Upper lobe of left lung (tissue), 6 donors: ENCODE data around the gene ABCC4. TPM values are rescaled to one million over a fixed set of nuclear protein-coding genes. Genes with fewer than 3 reads are reported as not detected.

Source experiments
- ATAC-seq, 2 donors: fragments of 200-7000 bp; cut with Tn5 transposase; one replicate each; pipeline ENCODE4 v1.9.1; 2022; ENCODE audit warnings: mild to moderate bottlenecking in 2 of 2, moderate library complexity in 2 of 2; ENCODE audit not compliant: low FRiP score in 2 of 2
- DNase-seq, 2 donors: peaks; one replicate each; pipeline ENCODE4 v3.0.0-alpha.2; 2019 to 2020
- H3K27ac ChIP-seq, 4 donors: fragments of 200-600 bp; sonication (generic); one replicate each; pipeline ENCODE4 v1.5.1; 2016 to 2019
- H3K27me3 ChIP-seq, 4 donors: fragments of 200-600 bp; sonication (generic); one replicate each; pipeline ENCODE4 v1.5.1; 2017 to 2019
- H3K36me3 ChIP-seq, 4 donors: fragments of 200-600 bp; sonication (generic); one replicate each; pipeline ENCODE4 v1.5.1; 2016 to 2019
- H3K4me1 ChIP-seq, 4 donors: fragments of 200-600 bp; sonication (generic); one replicate each; pipeline ENCODE4 v1.5.1; 2018 to 2019
- H3K4me3 ChIP-seq, 4 donors: fragments of 200-600 bp; sonication (generic); one replicate each; pipeline ENCODE4 v1.5.1; 2017 to 2019; ENCODE audit warnings: mild to moderate bottlenecking in 2 of 4, moderate library complexity in 1 of 4
- H3K9me3 ChIP-seq, 4 donors: fragments of 200-600 bp; sonication (generic); one replicate each; pipeline ENCODE4 v1.5.1; 2018 to 2019
- CTCF ChIP-seq, 6 experiments: fragments of 450-650 bp in 4 of 6; fragments of 200-600 bp in 2 of 6; sonication (generic) in 2 of 6; IDR thresholded peaks; one replicate each; pipeline ENCODE4 v1.5.1; 2016 to 2019; ENCODE audit warnings: antibody characterized with exemption in 6 of 6
- EP300 ChIP-seq, 4 donors: sonication (generic); formaldehyde crosslinking; IDR thresholded peaks; one replicate each; pipeline ENCODE4 v1.5.1; 2017; ENCODE audit warnings: antibody characterized with exemption in 4 of 4, control low read depth in 2 of 4
- POLR2A ChIP-seq, 4 donors: fragments of 450-650 bp; IDR thresholded peaks; one replicate each; pipeline ENCODE4 v1.5.1; 2016 to 2017; ENCODE audit warnings: antibody characterized with exemption in 4 of 4, mild to moderate bottlenecking in 2 of 4
- POLR2AphosphoS5 ChIP-seq, 2 donors: sonication (generic); formaldehyde crosslinking; IDR thresholded peaks; one replicate each; pipeline ENCODE4 v1.5.1; 2017; ENCODE audit warnings: antibody characterized with exemption in 2 of 2
- WGBS, 2 donors: methylation state at CpG; one replicate each; pipeline ENCODE4 v1.1.5; 2017 to 2018; 5-methylcytosine and 5-hydroxymethylcytosine counted together
- total RNA-seq, 6 donors: library from RNA; depleted of rRNA in 4 of 6; stranded (reverse); fragments of >200 nt in 4 of 6; gene quantifications; one replicate each; pipeline versions ENCODE4 v1.1.0 to v1.2.1, GENCODE V29; 2016 to 2021
- donor health status: DM: no; HTN: no; CAD: no; lungs with moderate emphysema.
- donor health status: DM: no; HTN: yes; CAD: no; lungs with severe emphysema.

The ABCC4 gene
- total RNA-seq, 6 donors from 2014 or later = 17.0 to 78.6 (median 31.9) TPM

- ATAC-seq (no peak), DNase-seq (no peak)
- no peak overlapping the region for H3K4me3 ChIP-seq
- TF ChIP-seq EP300 (IDR thresholded peaks at IDR 0.05) (no peak), POLR2A (IDR thresholded peaks at IDR 0.05) (no peak)
- no peaks in the 10 kb centered on the region for H3K9me3 ChIP-seq
- peaks cover 0 to 22% (median 11%) of the 10 kb centered on the region in 4 donors for H3K4me1 ChIP-seq
- H3K27me3 ChIP-seq = no peaks in the 10 kb centered on the region
- H3K27ac ChIP-seq = no peak overlapping the region
- peaks cover 0 to 4% (median 0%) of the 10 kb centered on the region in 4 donors for H3K36me3 ChIP-seq
- 95 to 98% methylated on average over 2 of the region's 2 CpGs for WGBS, 2 donors
Measured at GRCh38 chr13:95248953-95249352, 52.3 kb downstream of the ABCC4 start.

GRCh38 chr13:95247852-95248251 lies 53.4 kb downstream of the ABCC4 start:
- Histone ChIP-seq H3K27me3 (no peaks in the 10 kb centered on the region), H3K9me3 (no peaks in the 10 kb centered on the region), H3K4me3 (no peak overlapping the region), H3K36me3 (peaks cover 0 to 4% (median 0%) of the 10 kb centered on the region in 4 donors), H3K27ac (no peak overlapping the region), H3K4me1 (peaks cover 0 to 22% (median 11%) of the 10 kb centered on the region in 4 donors)
- no peak for ATAC-seq
- WGBS, 2 donors = 44 to 51% methylated on average over 2 of the region's 2 CpGs
- TF ChIP-seq POLR2A (IDR thresholded peaks at IDR 0.05) (no peak), EP300 (IDR thresholded peaks at IDR 0.05) (no peak), POLR2AphosphoS5 (IDR thresholded peaks at IDR 0.05) (no peak)
- DNase-seq = no peak

- H3K36me3 ChIP-seq = peaks cover 0 to 4% (median 0%) of the 10 kb centered on the region in 4 donors
- H3K4me3 ChIP-seq = no peak overlapping the region
- whole genome bisulfite sequencing, 2 donors = 75 to 81% methylated on average over 2 to 4 of the region's 4 CpGs
- no peaks in the 10 kb centered on the region for H3K27me3 ChIP-seq
- H3K4me1 ChIP-seq = peaks cover 0 to 22% (median 11%) of the 10 kb centered on the region in 4 donors
- no peak for TF ChIP-seq EP300 (IDR thresholded peaks at IDR 0.05)
- no peak for TF ChIP-seq POLR2A (IDR thresholded peaks at IDR 0.05)
- no peak for TF ChIP-seq POLR2AphosphoS5 (IDR thresholded peaks at IDR 0.05)
- TF ChIP-seq CTCF (IDR thresholded peaks at IDR 0.05) = no peak
- ATAC-seq (no peak), DNase-seq (no peak)
- no peak overlapping the region for H3K27ac ChIP-seq
- no peaks in the 10 kb centered on the region for H3K9me3 ChIP-seq
Measured at GRCh38 chr13:95247171-95247570, 54.1 kb downstream of the ABCC4 start.

- peak overlapping the region in 1 of 4 donors; percentile 23 for H3K27ac ChIP-seq
- 53 to 68% methylated on average over 9 to 10 of the region's 10 CpGs for WGBS, 2 donors
- no peaks in the 10 kb centered on the region for H3K27me3 ChIP-seq
- H3K4me3 ChIP-seq = no peak overlapping the region
- DNase-seq (peak; percentile 27 to 56), ATAC-seq (peak; percentile 53 to 65)
- H3K9me3 ChIP-seq = no peaks in the 10 kb centered on the region
- peaks cover 0 to 4% (median 0%) of the 10 kb centered on the region in 4 donors for H3K36me3 ChIP-seq
- peaks cover 0 to 22% (median 11%) of the 10 kb centered on the region in 4 donors for H3K4me1 ChIP-seq
- TF ChIP-seq POLR2AphosphoS5 (IDR thresholded peaks at IDR 0.05) = peak in 1 of 2 donors; percentile 10
- TF ChIP-seq POLR2A (IDR thresholded peaks at IDR 0.05) = no peak
- TF ChIP-seq CTCF (IDR thresholded peaks at IDR 0.05) = no peak
- peak in 1 of 4 donors; percentile 47 for TF ChIP-seq EP300 (IDR thresholded peaks at IDR 0.05)
Measured at GRCh38 chr13:95246292-95247082, 54.8 kb downstream of the ABCC4 start.

- Histone ChIP-seq H3K36me3 (peaks cover 0 to 4% (median 0%) of the 10 kb centered on the region in 4 donors), H3K9me3 (no peaks in the 10 kb centered on the region), H3K27me3 (no peaks in the 10 kb centered on the region), H3K27ac (no peak overlapping the region), H3K4me1 (peaks cover 0 to 22% (median 11%) of the 10 kb centered on the region in 4 donors), H3K4me3 (no peak overlapping the region)
- TF ChIP-seq CTCF (IDR thresholded peaks at IDR 0.05) = no peak
- no peak for DNase-seq
- no peak for ATAC-seq
- WGBS, 2 donors = 85 to 100% methylated on average over 1 to 2 of the region's 2 CpGs
Measured at GRCh38 chr13:95245071-95245470, 56.2 kb downstream of the ABCC4 start.
